HPDE6-E6E7 (cell line): ENCODE data around the gene PNRC2.
"Not testable (repeated sequence)": the region's sequence is repeated elsewhere in the genome, so short reads cannot be mapped to it uniquely, and the experiment has no call there.

Source experiments
- DNase-seq: peaks from one replicate; pipeline ENCODE4 v3.0.0; 2011; ENCODE audit warnings: missing footprints; ENCODE audit errors: extremely low spot score

The PNRC2 gene

DNA sequence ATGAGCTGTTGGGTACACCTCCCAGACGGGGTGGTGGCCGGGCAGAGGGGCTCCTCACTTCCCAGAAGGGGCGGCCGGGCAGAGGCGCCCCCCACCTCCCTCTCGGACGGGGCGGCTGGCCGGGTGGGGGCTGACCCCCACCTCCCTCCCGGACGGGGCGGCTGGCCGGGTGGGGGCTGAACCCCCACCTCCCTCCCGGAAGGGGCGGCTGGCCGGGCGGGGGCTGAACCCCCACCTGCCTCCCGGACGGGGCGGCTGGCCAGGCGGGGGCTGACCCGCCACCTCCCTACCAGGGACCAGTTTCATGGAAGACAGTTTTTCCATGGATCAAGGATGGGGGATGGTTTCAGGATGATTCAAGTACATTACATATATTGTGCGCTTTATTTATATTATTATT lies 27.4 kb downstream of the PNRC2 start:
- not testable (repeated sequence) for DNase-seq

DNA sequence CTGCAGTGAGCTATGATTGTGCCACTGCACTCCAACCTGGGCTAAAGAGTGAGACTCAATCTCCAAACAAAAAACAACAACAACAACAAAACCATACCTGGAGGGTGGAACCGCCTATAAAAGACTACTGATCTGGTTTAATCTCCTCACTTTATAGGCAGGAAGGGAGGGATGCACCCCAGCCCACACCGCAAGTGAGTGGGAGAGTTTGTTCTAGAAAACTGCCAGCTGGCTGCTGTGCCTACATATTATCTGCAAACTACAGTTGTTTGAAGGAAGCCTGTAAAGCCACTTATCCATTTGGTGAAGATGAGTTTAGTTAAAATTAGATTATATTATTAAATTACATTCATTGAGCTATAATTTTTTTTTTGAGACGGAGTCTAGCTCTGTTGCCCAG lies 29.6 kb downstream of the PNRC2 start:
- DNase-seq, result no peak

DNA sequence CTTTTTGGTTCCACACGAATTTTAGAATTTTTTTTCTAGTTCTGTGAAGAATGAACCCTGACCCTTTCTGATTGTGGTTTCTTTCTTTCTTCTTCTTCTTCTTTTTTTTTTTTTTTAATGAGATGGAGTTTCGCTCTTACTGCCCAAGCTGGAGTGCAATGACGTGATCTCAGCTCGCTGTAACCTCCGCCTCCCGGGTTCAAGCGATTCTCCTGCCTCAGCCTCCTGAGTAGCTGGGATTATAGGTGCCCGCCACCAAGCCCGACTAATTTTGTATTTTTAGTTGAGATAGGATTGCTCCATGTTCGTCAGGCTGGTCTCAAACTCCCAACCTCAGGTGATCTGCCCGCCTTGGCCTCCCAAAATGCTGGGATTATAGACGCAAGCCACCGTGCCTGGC lies 32.4 kb downstream of the PNRC2 start:
- DNase-seq, result not testable (repeated sequence)

DNA sequence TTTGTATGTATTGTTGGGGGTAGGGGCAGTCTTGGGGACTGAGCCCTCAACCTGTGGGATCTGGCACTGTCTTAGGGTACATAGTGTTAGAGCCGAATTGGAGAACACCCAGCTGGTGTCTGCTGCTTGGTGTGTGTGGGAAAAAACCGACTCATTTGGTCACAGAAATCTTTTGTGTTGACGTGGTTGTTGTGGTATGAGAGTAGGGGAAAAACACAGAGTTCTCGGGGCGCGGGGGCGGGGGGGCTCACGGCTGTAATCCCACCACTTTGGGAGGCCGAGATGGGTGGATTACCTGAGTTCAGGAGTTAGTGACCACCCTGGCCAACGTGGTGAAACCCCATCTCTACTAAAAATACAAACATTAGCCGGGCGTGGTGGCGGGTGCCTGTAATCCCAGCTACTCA lies 35.8 kb downstream of the PNRC2 start:
- DNase-seq, result no peak

DNA sequence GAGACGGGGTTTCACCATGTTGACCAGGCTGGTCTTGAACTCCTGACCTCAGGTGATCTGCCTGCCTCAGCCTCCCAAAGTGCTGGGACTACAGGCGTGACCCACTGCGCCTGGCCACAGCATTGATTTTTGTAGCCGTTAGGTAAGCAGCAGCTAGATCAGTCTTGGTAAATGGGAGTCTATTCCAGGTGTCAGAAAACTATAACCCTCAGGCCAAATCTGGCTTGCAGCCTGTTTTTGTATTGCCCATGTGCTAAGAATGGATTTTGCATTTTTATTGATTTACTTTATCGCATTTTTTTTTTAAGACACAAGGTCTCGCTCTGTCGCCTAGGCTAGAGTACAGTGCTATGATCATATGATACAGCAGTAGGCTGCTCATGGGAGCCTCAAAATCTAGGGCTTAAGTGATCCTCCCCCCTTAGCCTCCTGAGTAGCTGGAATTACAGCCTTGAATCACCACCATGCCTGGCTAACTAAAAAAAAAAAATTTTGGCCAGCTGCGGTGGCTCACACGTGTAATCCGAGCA lies 37.1 kb downstream of the PNRC2 start:
- no peak for DNase-seq

DNA sequence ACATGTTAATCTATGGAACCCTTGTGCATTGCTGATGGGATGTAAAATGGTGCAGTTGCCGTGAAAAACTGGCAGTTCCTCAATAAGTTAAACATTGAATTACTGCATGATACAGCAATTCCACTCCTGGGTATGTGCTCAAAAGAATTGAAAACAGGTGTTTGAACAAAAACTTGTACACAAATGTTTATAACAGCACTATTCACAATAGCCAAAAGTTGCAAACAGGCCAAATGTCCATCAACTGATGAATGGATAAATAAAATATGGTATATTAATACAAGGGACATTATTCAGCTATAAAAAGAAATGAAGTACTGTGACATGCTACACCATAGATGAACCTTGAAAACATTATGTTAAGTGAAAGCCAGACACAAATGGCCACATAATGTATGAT lies 38.2 kb downstream of the PNRC2 start:
- DNase-seq, result no peak

DNA sequence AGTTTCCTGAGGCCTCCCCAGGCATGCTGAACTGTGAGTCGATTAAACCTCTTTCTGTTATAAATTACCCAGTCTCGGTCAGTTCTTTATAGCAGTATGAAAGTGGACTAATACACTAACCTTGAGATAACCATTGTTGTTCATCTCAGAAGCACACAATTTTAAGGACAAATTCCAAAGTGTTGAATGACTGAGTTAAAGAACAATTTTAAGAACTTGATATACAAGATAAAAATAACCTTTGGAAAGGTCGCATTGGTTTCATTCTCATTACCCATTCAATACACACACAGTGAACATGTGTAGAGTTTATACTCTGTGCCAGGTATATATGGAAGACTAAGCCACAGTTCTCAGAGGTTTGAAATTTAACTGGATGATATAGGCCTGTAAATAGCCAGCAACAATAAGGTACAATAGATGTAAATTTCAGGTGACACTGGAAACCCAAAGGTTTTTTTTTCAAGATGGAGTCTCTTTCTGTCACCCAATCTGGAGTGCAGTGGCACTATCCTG lies 39.6 kb downstream of the PNRC2 start:
- DNase-seq, result no peak

DNA sequence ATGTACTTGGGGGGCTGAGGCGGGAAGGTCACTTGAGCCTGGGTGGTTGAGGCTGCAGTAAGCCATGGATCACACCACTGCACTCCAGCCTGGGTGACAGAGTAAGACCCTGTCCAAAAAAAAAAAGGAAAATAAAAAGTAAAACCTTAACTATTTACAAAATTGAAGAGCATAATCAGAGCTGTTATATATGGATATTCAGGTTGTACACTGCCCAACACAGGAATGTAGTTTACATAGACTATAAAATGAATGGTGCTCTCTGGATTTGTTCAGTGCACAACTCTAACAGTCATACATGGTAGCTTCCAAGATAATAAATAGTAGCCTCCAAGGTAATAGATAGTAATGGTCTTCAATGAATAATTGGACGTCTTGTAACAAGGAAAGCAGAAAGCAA lies 43.1 kb downstream of the PNRC2 start:
- DNase-seq, result no peak

DNA sequence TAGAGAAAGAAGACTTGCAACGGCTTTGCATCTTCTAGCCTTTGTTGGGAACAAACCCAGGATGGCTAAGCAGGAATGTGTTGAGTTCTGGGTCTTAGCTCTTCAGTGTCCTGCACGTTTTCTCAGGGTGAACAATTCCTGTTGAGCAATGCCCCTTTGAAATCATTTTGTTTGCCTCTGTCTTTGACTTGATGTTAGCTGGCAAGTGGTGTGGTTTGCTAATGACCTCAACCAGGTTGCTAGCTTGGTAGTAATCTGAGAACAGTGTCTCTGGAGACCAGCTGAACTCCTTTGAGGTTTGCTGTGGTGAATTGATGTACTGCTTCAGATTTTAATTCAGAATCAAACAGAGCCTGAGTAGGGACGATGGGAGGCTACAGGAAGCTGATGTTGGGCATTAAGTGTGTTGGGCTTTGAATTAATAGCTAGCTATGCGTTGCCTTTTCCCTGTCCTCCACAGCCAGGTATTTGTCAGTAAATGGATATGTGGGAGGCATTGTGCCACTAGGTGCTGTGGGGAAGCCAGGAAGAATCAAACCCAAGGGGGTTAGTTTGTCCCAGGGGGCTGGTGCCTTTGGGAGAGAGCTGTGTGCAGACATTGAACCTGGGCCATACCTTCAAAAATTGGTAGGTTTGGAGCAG lies 43.8 kb downstream of the PNRC2 start:
- DNase-seq, result no peak

DNA sequence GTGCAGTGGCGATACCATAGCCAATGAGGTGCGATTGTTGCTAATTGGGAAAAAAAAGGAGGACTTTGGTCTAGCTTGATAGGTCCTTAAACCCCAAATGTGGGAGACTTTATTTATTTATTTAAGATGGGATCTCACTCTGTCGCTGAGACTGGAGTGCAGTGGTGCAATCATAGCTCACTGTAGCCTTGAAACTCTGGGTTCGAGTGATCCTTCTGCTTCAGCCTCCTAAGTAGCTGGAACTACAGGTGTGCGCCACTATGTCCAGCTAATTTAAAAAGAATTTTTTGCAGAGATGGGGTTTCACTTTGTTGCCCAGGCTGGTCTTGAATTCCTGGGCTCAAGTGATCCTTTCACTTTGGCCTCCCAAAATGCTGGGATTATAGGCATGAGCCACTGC lies 44.5 kb downstream of the PNRC2 start:
- no peak for DNase-seq

DNA sequence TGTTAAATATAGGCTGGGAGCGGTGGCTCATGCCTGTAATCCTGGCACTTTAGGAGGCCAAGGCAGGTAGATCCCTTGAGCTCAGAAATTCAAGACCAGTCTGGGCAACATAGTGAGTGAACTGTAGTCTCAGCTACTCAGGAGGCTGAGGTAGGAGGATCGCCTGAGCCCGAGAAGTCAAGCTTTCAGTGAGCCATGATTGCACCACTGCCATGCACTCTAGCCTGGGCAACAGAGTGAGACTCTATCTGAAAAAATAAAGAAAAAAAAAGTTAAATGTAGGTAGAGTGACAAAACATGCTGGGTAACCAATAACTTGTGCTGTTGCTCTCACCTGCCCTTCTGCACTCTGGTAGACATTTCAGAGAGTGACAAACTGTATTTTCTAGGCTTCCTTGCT lies 45.5 kb downstream of the PNRC2 start:
- DNase-seq, result no peak

DNA sequence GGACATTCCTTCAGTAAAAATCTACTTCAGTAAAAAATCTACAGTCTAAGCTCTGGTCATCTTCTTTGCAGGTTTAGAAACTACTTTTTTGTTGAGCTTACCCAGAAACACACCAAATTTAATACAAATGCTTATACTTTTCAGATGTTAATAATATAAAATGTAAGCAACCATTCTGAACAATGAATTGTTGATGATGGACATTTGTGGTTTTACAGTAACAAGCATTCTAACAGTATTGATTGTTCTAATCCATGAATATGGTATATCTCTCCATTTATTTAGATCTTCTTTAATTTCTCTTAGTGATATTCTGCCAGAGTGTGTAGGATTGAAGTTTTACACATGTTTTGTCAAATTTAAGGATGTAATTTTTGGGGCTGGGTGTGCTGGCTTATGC lies 47.5 kb downstream of the PNRC2 start:
- no peak for DNase-seq

DNA sequence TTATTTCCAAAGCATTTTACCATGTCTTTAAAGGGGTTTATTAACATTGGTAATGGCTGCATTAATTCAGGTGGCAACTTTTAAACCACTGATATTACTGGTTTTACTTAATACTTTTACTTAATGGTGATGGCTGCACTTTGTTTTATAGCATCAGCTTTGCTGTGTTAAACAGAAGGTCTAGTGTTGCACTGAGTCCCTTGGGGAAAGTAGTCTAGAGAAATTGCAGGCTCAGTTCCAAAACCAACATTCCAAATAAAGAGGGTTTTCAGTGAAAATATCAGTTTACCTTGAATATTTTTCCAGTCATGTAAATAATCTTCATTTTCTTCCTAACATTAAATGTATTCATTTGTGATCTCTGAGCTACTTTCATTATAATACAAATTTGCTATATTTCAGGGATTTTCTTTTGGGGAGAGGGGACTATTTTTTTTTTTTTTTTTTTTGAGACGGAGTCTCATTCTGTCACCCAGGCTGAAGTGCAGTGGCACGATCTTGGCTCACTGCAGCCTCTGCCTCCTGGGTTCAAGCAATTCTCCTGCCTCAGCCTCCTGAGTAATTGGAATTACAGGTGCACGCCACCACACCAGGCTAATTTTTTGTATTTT lies 49.1 kb downstream of the PNRC2 start:
- not testable (repeated sequence) for DNase-seq

DNA sequence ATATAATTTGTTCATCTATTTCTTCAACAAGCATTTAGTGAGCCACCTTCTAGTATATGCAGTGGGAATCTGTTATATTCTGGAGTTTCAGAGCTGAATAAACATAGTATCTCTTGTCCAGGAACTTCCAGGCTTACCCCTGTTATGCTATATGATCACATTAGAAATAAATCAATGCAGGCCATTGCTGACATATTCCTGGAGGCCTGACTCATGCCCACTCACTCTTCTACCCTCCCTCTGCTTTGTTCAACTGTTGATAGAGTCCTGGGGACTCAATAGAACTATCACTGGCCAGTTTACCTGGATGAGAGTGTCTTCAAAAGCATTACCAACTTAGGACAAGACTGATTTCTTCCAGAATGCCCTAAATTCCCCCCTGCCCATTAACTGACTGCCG lies 49.8 kb downstream of the PNRC2 start:
- DNase-seq, result peak; percentile 58

DNA sequence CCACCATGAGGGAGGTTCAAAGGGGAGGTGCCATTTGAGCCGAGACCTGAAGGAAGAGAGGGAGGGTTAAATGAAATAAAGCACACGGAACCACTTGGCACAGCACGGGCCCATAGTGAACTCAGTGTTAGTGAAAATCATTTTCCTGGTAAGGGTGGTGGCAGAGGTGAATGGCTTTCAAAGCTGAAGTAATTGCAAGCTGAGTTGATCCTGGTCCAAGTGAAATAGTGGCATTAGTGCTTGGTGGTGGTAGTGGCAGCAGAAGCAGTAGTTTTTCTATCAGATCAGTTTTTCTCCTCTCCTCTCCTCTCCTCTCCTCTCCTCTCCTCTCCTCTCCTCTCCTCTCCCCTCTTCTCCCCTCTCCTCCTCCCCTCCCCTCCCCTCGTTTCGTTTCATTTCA lies 51.0 kb downstream of the PNRC2 start:
- DNase-seq, result no peak

DNA sequence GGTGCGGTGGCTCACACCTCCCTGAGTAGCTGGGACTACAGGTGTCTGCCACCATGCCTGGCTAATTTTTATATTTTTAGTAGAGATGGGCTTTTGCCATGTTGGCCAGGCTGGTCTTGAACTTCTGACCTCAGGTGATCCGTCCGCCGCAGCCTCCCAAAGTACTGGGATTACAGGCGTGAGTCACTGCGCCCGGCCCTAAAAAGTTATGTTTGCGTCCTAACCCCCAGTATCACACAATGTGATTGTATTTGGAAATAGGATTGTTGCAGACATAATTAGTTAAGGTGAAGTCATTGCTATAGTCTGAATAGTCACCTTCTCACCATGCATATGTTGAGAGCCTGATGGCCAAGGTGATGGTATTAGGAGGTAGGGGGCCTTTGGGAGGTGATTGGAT lies 53.2 kb downstream of the PNRC2 start:
- DNase-seq, result not testable (repeated sequence)
